GM12878 (cell line): ENCODE measurements around the gene IRAK2. TPM values are rescaled to one million over a fixed set of nuclear protein-coding genes. Genes with fewer than 3 reads are reported as not detected.

Source experiments
- CEBPB ChIP-seq, 2 experiments: fragments of 150-350 bp in 1 of 2; IDR thresholded peaks; 2 replicates each; pipeline ENCODE4 v1.6.1; 2012 to 2014; ENCODE audit warnings: low read depth in 2 of 2, low read length in 2 of 2, borderline replicate concordance in 1 of 2, inconsistent platforms in 1 of 2
- CHD1 ChIP-seq: IDR thresholded peaks from 2 replicates; pipeline ENCODE4 v1.6.1; 2012; ENCODE audit warnings: low read depth, low read length, improper control_type of control experiment
- CHD4 ChIP-seq: fragments of 200-600 bp; sonication (generic); IDR thresholded peaks from 2 replicates; pipeline ENCODE4 v1.6.1; 2016; ENCODE audit warnings: mild to moderate bottlenecking
- GATAD2B ChIP-seq: fragments of 450-650 bp; conservative IDR thresholded peaks from 2 replicates; pipeline ENCODE4 v1.6.1; 2017; ENCODE audit warnings: low read depth, mild to moderate bottlenecking, moderate library complexity
- HDAC6 ChIP-seq: fragments of 200-600 bp; sonication (generic); IDR thresholded peaks from one replicate; pipeline ENCODE4 v1.8.0; 2017; ENCODE audit warnings: antibody characterized with exemption; ENCODE audit not compliant: unreplicated experiment
- MTA2 ChIP-seq: fragments of 450-650 bp; IDR thresholded peaks from 2 replicates; pipeline ENCODE4 v1.6.1; 2016; ENCODE audit warnings: low read depth, mild to moderate bottlenecking, moderate library complexity
- MYB ChIP-seq: fragments of 150-350 bp; IDR thresholded peaks from 2 replicates; pipeline ENCODE4 v1.6.1; 2014; ENCODE audit warnings: mild to moderate bottlenecking, low read depth, low read length, borderline replicate concordance
- NR2C1 ChIP-seq: fragments of 450-650 bp; IDR thresholded peaks from 2 replicates; pipeline ENCODE4 v1.6.1; 2017; ENCODE audit warnings: antibody characterized with exemption, mild to moderate bottlenecking, moderate library complexity
- RAD21 ChIP-seq: IDR thresholded peaks from 2 replicates; pipeline ENCODE4 v1.6.1; 2011; ENCODE audit warnings: mild to moderate bottlenecking, low read depth, low read length, moderate library complexity; ENCODE audit not compliant: insufficient read depth
- RAD51 ChIP-seq: fragments of 450-650 bp; IDR thresholded peaks from 2 replicates; pipeline ENCODE4 v1.6.1; 2016; ENCODE audit warnings: moderate library complexity, mild to moderate bottlenecking, inconsistent platforms
- RCOR1 ChIP-seq: conservative IDR thresholded peaks from 2 replicates; pipeline ENCODE4 v1.6.1; 2012; ENCODE audit warnings: low read depth, low read length, improper control_type of control experiment
- SMAD1 ChIP-seq: fragments of 450-650 bp; IDR thresholded peaks from 2 replicates; pipeline ENCODE4 v1.6.1; 2018; ENCODE audit warnings: mild to moderate bottlenecking, low read depth; ENCODE audit not compliant: partially characterized antibody
- SMC3 ChIP-seq: IDR thresholded peaks from 2 replicates; pipeline ENCODE4 v1.6.1; 2011; ENCODE audit warnings: low read length, improper control_type of control experiment, borderline replicate concordance
- SP1 ChIP-seq: IDR thresholded peaks from one replicate; pipeline ENCODE4 v1.6.1; 2011; ENCODE audit warnings: low read depth, low read length
- YBX1 ChIP-seq: fragments of 450-650 bp; IDR thresholded peaks from 2 replicates; pipeline ENCODE4 v1.6.1; 2016; ENCODE audit warnings: antibody characterized with exemption
- ZSCAN29 ChIP-seq: fragments of 450-650 bp; IDR thresholded peaks from 2 replicates; pipeline ENCODE4 v1.6.1; 2017; ENCODE audit warnings: mild to moderate bottlenecking, moderate library complexity
- polyA plus RNA-seq, 11 experiments: library from polyadenylated mRNA; depleted of rRNA in 4 of 11; unstranded in 6 of 11; stranded (reverse) in 5 of 11; fragments of >200 nt; fragmentation: Nextera tagmentation in 4 of 11; fragmentation: Illumina TruSeq in 1 of 11; extraction: Ambion mirVana in 4 of 11; extraction: Trizol in 1 of 11; gene quantifications; 1 replicate in 1 of 11; 2 replicates in 10 of 11; pipeline versions ENCODE4 v1.2.1 to v1.2.3, GENCODE V29; 2011 to 2016; ENCODE audit warnings: inconsistent platforms in 2 of 11, missing spikeins in 2 of 11, low read depth in 1 of 11
- total RNA-seq, 4 experiments: library from RNA; depleted of rRNA in 3 of 4; stranded (reverse); fragments of >200 nt in 3 of 4; fragmentation: Illumina TruSeq in 1 of 4; extraction: Trizol in 1 of 4; gene quantifications; 2 replicates each; pipeline versions ENCODE4 v1.2.1 to v1.2.3, GENCODE V29; 2013 to 2021
- TF ChIP-seq, protein P1 (sequence below): fragments of 450-650 bp; formaldehyde crosslinking; IDR thresholded peaks from 2 replicates; pipeline ENCODE4 v1.4.0; 2020; ENCODE audit warnings: mild to moderate bottlenecking, moderate library complexity
- TF ChIP-seq, protein P2 (sequence below): IDR thresholded peaks from 2 replicates; pipeline ENCODE4 v1.6.1; 2012; ENCODE audit warnings: mild to moderate bottlenecking, low read depth, low read length
- TF ChIP-seq, protein P3 (sequence below): fragments of 150-350 bp; IDR thresholded peaks from 2 replicates; pipeline ENCODE4 v1.6.1; 2016; ENCODE audit warnings: low read depth, low read length

Gene IRAK2
- total and polyA plus RNA-seq, 10 of the 15 experiments (the other 5 are each of a cell fraction or from before 2014, with no cell fraction given): 0.48 to 5.7 (median 4.5) TPM

DNA sequence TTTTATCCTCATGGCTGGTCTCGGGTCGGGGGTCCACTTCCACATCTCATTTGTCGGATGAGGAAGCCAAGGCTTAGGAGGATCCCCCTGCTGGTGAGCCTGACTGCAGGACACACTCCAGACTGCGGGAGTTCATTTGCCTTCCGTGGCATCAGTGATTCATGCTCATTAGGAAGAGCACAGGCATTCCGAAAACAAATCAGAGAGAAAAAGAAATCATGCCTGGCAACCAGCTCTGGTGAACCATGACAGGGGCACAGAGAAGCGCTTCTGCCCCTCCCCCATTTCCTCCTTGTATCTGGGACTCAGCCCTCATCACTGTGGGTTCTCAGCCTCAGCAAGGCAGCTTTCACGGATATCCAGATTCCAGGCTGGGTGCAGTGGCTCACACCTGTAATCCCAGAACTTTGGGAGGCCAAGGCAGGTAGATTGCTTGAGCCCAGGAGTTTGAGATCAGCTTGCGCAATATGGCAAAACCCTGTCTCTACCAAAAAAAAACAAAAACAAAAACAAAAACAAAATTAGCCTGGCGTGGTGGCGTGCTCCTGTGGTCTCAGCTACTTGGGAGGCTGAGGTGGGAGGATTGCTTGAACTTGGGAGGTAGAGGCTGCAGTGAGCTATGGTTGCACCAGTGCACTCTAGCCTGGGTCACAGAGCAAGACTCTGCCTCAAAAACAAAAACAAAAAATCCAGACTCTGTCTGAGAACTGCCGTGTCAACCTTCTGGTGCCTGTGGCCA is 28.4 kb downstream of the IRAK2 start (continued):
- TF ChIP-seq SP1 (peak; percentile 59), SMAD1 (no peak), NR2C1 (0 out of 2 replicates have a peak, but pooled peaks have one; percentile 37), CHD1 (no peak), ZSCAN29 (no peak), SMC3 (peak; percentile 21; the same call in 1 of the 2 replicates), RAD21 (peak; percentile 14; the same call in 1 of the 2 replicates), MYB (no peak), RCOR1 (no peak), CEBPB (IDR thresholded peaks at IDR 0.05; ENCODE audit: borderline replicate concordance in 1 of 2, low read depth in 2 of 2, low read length in 2 of 2) (peak in 1 of 2 experiments; percentile 51; a peak in 1 of 4 replicates), HDAC6 (no peak), CHD4 (0 out of 2 replicates have a peak, but pooled peaks have one; percentile 28), MTA2 (peak; percentile 88), GATAD2B (peak; percentile 75), RAD51 (no peak), YBX1 (no peak)
- TF ChIP-seq, protein P1, sequence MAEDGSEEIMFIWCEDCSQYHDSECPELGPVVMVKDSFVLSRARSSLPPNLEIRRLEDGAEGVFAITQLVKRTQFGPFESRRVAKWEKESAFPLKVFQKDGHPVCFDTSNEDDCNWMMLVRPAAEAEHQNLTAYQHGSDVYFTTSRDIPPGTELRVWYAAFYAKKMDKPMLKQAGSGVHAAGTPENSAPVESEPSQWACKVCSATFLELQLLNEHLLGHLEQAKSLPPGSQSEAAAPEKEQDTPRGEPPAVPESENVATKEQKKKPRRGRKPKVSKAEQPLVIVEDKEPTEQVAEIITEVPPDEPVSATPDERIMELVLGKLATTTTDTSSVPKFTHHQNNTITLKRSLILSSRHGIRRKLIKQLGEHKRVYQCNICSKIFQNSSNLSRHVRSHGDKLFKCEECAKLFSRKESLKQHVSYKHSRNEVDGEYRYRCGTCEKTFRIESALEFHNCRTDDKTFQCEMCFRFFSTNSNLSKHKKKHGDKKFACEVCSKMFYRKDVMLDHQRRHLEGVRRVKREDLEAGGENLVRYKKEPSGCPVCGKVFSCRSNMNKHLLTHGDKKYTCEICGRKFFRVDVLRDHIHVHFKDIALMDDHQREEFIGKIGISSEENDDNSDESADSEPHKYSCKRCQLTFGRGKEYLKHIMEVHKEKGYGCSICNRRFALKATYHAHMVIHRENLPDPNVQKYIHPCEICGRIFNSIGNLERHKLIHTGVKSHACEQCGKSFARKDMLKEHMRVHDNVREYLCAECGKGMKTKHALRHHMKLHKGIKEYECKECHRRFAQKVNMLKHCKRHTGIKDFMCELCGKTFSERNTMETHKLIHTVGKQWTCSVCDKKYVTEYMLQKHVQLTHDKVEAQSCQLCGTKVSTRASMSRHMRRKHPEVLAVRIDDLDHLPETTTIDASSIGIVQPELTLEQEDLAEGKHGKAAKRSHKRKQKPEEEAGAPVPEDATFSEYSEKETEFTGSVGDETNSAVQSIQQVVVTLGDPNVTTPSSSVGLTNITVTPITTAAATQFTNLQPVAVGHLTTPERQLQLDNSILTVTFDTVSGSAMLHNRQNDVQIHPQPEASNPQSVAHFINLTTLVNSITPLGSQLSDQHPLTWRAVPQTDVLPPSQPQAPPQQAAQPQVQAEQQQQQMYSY: no peak
- TF ChIP-seq, protein P2, sequence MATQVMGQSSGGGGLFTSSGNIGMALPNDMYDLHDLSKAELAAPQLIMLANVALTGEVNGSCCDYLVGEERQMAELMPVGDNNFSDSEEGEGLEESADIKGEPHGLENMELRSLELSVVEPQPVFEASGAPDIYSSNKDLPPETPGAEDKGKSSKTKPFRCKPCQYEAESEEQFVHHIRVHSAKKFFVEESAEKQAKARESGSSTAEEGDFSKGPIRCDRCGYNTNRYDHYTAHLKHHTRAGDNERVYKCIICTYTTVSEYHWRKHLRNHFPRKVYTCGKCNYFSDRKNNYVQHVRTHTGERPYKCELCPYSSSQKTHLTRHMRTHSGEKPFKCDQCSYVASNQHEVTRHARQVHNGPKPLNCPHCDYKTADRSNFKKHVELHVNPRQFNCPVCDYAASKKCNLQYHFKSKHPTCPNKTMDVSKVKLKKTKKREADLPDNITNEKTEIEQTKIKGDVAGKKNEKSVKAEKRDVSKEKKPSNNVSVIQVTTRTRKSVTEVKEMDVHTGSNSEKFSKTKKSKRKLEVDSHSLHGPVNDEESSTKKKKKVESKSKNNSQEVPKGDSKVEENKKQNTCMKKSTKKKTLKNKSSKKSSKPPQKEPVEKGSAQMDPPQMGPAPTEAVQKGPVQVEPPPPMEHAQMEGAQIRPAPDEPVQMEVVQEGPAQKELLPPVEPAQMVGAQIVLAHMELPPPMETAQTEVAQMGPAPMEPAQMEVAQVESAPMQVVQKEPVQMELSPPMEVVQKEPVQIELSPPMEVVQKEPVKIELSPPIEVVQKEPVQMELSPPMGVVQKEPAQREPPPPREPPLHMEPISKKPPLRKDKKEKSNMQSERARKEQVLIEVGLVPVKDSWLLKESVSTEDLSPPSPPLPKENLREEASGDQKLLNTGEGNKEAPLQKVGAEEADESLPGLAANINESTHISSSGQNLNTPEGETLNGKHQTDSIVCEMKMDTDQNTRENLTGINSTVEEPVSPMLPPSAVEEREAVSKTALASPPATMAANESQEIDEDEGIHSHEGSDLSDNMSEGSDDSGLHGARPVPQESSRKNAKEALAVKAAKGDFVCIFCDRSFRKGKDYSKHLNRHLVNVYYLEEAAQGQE: no peak
- TF ChIP-seq, protein P3, sequence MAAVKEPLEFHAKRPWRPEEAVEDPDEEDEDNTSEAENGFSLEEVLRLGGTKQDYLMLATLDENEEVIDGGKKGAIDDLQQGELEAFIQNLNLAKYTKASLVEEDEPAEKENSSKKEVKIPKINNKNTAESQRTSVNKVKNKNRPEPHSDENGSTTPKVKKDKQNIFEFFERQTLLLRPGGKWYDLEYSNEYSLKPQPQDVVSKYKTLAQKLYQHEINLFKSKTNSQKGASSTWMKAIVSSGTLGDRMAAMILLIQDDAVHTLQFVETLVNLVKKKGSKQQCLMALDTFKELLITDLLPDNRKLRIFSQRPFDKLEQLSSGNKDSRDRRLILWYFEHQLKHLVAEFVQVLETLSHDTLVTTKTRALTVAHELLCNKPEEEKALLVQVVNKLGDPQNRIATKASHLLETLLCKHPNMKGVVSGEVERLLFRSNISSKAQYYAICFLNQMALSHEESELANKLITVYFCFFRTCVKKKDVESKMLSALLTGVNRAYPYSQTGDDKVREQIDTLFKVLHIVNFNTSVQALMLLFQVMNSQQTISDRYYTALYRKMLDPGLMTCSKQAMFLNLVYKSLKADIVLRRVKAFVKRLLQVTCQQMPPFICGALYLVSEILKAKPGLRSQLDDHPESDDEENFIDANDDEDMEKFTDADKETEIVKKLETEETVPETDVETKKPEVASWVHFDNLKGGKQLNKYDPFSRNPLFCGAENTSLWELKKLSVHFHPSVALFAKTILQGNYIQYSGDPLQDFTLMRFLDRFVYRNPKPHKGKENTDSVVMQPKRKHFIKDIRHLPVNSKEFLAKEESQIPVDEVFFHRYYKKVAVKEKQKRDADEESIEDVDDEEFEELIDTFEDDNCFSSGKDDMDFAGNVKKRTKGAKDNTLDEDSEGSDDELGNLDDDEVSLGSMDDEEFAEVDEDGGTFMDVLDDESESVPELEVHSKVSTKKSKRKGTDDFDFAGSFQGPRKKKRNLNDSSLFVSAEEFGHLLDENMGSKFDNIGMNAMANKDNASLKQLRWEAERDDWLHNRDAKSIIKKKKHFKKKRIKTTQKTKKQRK: no peak
